A673 (cell line): Measurements from ENCODE around the gene OTOP1.

Experiments
- CTCF ChIP-seq: fragments of 300-800, 200-600 bp; sonication (generic); conservative IDR thresholded peaks from 2 replicates; pipeline ENCODE4 v1.5.1; 2017; ENCODE audit warnings: low read depth, mild to moderate bottlenecking, antibody characterized with exemption, low read length, moderate library complexity, mixed read lengths
- EZH2 ChIP-seq: fragments of 200-600 bp; sonication (generic); IDR thresholded peaks from 2 replicates; pipeline ENCODE4 v1.6.1; 2017; ENCODE audit warnings: borderline replicate concordance, low read depth, mild to moderate bottlenecking, mixed read lengths, antibody characterized with exemption, low read length; ENCODE audit not compliant: poor library complexity, severe bottlenecking

- no peak for TF ChIP-seq CTCF
- no peak for TF ChIP-seq EZH2
Observed at GRCh38 chr4:4170596-4171150, 56.1 kb downstream of the OTOP1 start.
